Fibroblast of lung (primary cell): ENCODE data around the gene ITGA7. TPM values are rescaled to one million over a fixed set of nuclear protein-coding genes. Genes with fewer than 3 reads are reported as not detected.

Experiments
- DNase-seq, 2 donors: peaks; one replicate each; pipeline versions ENCODE4 v3.0.0 to v3.0.0-alpha.2; 2010; ENCODE audit warnings: low read depth in 2 of 2
- H2AFZ ChIP-seq: 2 replicates; pipeline ENCODE4 v1.5.1; 2012; ENCODE audit warnings: low read length, control low read depth, inconsistent platforms
- H3K27ac ChIP-seq: 2 replicates; pipeline ENCODE4 v1.5.1; 2011; ENCODE audit warnings: low read length, control low read depth; ENCODE audit not compliant: insufficient read depth
- H3K27me3 ChIP-seq: 2 replicates; pipeline ENCODE4 v1.5.1; 2011; ENCODE audit warnings: mild to moderate bottlenecking, low read length; ENCODE audit not compliant: control insufficient read depth, insufficient read depth
- H3K36me3 ChIP-seq: 2 replicates; pipeline ENCODE4 v1.5.1; 2011; ENCODE audit warnings: low read length; ENCODE audit not compliant: control insufficient read depth, insufficient read depth
- H3K4me1 ChIP-seq: 2 replicates; pipeline ENCODE4 v1.5.1; 2011; ENCODE audit warnings: low read length; ENCODE audit not compliant: control insufficient read depth, insufficient read depth; ENCODE audit errors: extremely low read depth
- H3K4me2 ChIP-seq: 2 replicates; pipeline ENCODE4 v1.5.1; 2011; ENCODE audit warnings: low read length, control low read depth; ENCODE audit not compliant: insufficient read depth; ENCODE audit errors: extremely low read depth
- H3K4me3 ChIP-seq, 4 experiments: fragments of 200-600 bp in 1 of 4; sonication (generic) in 1 of 4; replicated peaks in 1 of 4; 2 replicates each; pipeline ENCODE4 v1.5.1; 2011 to 2016; ENCODE audit warnings: low read length in 4 of 4, low read depth in 3 of 4, mild to moderate bottlenecking in 3 of 4, control low read depth in 2 of 4, inconsistent platforms in 1 of 4, mixed read lengths in 1 of 4; ENCODE audit not compliant: insufficient read depth in 1 of 4; ENCODE audit errors: control extremely low read depth in 1 of 4
- H3K79me2 ChIP-seq: 2 replicates; pipeline ENCODE4 v1.5.1; 2012; ENCODE audit warnings: mild to moderate bottlenecking, low read length, inconsistent platforms; ENCODE audit not compliant: control insufficient read depth, insufficient read depth
- H3K9ac ChIP-seq: 2 replicates; pipeline ENCODE4 v1.5.1; 2011; ENCODE audit warnings: mild to moderate bottlenecking, low read length, control low read depth; ENCODE audit not compliant: insufficient read depth
- H3K9me3 ChIP-seq: 2 replicates; pipeline ENCODE4 v1.5.1; 2012; ENCODE audit warnings: low read depth, low read length; ENCODE audit not compliant: control insufficient read depth, insufficient read depth
- H4K20me1 ChIP-seq: 2 replicates; pipeline ENCODE4 v1.5.1; 2011; ENCODE audit warnings: low read length; ENCODE audit not compliant: control insufficient read depth, insufficient read depth; ENCODE audit errors: extremely low read depth
- EZH2 ChIP-seq: IDR thresholded peaks from 2 replicates; pipeline ENCODE4 v1.5.1; 2012; ENCODE audit warnings: low read length, control low read depth, mild to moderate bottlenecking; ENCODE audit errors: missing control alignments
- polyA plus RNA-seq, 2 donors: library from polyadenylated mRNA; depleted of rRNA in 1 of 2; stranded (reverse) in 1 of 2; unstranded in 1 of 2; fragments of >200 nt; gene quantifications; 2 replicates each; pipeline ENCODE4 v1.2.1, GENCODE V29; 2011 to 2012; ENCODE audit warnings: missing spikeins in 1 of 2
- total RNA-seq: library from RNA; depleted of rRNA; stranded (reverse); fragments of >200 nt; gene quantifications from 2 replicates; pipeline ENCODE4 v1.2.1, GENCODE V29; 2014
- TF ChIP-seq, protein P1 (sequence below), 2 donors: IDR thresholded peaks in 1 of 2; conservative IDR thresholded peaks in 1 of 2; 1 replicate in 1 of 2; 2 replicates in 1 of 2; pipeline ENCODE4 v1.5.1; 2011 to 2012; ENCODE audit warnings: low read length in 2 of 2, control low read depth in 1 of 2, inconsistent platforms in 1 of 2, low read depth in 1 of 2, mild to moderate bottlenecking in 1 of 2

Gene ITGA7
- total and polyA plus RNA-seq, 2 donors (not counting 1 experiment from before 2014, with no cell fraction given), result 42.7 to 130 TPM

DNA sequence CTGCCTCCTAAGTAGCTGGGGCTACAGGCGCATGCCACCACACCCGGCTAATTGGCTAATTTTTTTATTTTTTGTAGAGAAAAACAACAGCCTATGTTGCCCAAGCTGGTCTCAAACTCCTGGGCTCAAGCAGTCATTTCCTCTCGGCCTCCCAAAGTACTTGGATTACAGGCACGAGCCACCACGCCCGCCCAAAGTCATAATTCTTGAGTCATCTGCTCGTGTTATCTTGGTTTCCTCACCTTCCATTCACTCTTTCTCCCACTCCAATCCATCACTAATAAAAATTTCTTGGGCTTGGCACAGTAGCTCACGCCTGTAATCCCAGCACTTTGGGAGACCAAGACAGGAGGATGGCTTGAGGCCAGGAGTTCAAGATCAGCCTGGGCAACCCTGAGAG lies 32.0 kb downstream of the ITGA7 start:
- Histone ChIP-seq H3K9ac (no peak overlapping the region), H3K4me1 (no peaks in the 10 kb centered on the region), H3K4me2 (no peak overlapping the region), H3K4me3 (no peak overlapping the region), H3K79me2 (no peaks in the 10 kb centered on the region), H2AFZ (no peak overlapping the region), H3K36me3 (no peaks in the 10 kb centered on the region), H3K9me3 (no peaks in the 10 kb centered on the region), H4K20me1 (no peaks in the 10 kb centered on the region), H3K27ac (no peak overlapping the region), H3K27me3 (no peaks in the 10 kb centered on the region)
- DNase-seq, result no peak
- TF ChIP-seq EZH2, result no peak
- TF ChIP-seq, protein P1, sequence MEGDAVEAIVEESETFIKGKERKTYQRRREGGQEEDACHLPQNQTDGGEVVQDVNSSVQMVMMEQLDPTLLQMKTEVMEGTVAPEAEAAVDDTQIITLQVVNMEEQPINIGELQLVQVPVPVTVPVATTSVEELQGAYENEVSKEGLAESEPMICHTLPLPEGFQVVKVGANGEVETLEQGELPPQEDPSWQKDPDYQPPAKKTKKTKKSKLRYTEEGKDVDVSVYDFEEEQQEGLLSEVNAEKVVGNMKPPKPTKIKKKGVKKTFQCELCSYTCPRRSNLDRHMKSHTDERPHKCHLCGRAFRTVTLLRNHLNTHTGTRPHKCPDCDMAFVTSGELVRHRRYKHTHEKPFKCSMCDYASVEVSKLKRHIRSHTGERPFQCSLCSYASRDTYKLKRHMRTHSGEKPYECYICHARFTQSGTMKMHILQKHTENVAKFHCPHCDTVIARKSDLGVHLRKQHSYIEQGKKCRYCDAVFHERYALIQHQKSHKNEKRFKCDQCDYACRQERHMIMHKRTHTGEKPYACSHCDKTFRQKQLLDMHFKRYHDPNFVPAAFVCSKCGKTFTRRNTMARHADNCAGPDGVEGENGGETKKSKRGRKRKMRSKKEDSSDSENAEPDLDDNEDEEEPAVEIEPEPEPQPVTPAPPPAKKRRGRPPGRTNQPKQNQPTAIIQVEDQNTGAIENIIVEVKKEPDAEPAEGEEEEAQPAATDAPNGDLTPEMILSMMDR (conservative IDR thresholded peaks at IDR 0.05 in 1 of 2, IDR thresholded peaks at IDR 0.05 in 1 of 2; ENCODE audit: low read depth in 1 of 2, low read length in 2 of 2), result no peak

DNA sequence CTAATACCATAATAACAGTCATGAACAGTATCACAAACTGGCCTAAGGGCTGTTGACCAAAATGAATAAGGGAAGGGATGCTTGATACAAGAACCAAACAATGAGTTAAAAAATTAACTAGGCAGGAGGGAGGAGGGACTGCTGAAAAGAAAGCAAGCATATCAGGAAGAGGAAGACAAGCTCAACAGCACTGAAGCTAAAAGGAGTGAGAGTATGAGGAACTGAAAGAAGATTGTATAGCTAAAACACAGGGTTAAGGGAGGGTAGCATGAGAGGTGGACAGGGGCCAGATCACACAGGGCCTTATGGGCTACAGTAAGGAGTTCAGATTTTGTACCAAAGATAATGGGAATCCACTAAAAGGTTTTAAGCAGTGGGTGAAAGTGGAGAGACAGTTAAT lies 34.1 kb downstream of the ITGA7 start:
- H3K27ac ChIP-seq, result no peak overlapping the region
- H3K9ac ChIP-seq, result no peak overlapping the region
- H3K36me3 ChIP-seq, result no peaks in the 10 kb centered on the region
- no peaks in the 10 kb centered on the region for H3K27me3 ChIP-seq
- H3K9me3 ChIP-seq, result no peaks in the 10 kb centered on the region
- H4K20me1 ChIP-seq, result no peaks in the 10 kb centered on the region
- H3K4me2 ChIP-seq, result no peak overlapping the region
- TF ChIP-seq EZH2, result no peak
- TF ChIP-seq, protein P1 (conservative IDR thresholded peaks at IDR 0.05 in 1 of 2, IDR thresholded peaks at IDR 0.05 in 1 of 2; ENCODE audit: low read depth in 1 of 2, low read length in 2 of 2), result no peak
- H3K4me1 ChIP-seq, result no peaks in the 10 kb centered on the region
- H3K79me2 ChIP-seq, result no peaks in the 10 kb centered on the region
- no peak overlapping the region for H3K4me3 ChIP-seq
- no peak for DNase-seq
- no peak overlapping the region for H2AFZ ChIP-seq

DNA sequence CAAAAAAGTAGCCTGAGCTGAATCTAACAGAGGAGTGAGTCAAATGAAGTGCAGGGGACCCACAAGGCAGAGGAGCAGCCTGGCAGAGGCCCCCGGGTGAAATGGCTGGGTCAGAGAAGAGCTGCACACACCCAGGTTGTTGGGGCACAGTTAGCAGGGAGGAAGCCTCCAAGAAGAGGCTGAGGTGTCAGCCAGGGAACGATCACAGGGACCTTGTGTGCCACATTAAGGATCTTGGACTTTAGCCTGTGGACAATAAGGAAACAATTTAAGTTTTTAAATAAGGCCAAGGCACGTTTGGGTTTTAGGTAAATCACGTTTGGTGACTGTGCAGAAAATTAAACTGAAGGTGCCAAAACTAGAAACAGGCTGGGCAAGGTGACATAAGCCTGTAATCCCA lies 36.0 kb downstream of the ITGA7 start:
- H3K79me2 ChIP-seq, result no peaks in the 10 kb centered on the region
- H3K9me3 ChIP-seq, result no peaks in the 10 kb centered on the region
- no peaks in the 10 kb centered on the region for H3K4me1 ChIP-seq
- H2AFZ ChIP-seq, result no peak overlapping the region
- no peak overlapping the region for H3K4me2 ChIP-seq
- H3K27ac ChIP-seq, result no peak overlapping the region
- no peaks in the 10 kb centered on the region for H3K36me3 ChIP-seq
- no peak for DNase-seq
- H4K20me1 ChIP-seq, result no peaks in the 10 kb centered on the region
- TF ChIP-seq, protein P1 (conservative IDR thresholded peaks at IDR 0.05 in 1 of 2, IDR thresholded peaks at IDR 0.05 in 1 of 2; ENCODE audit: low read depth in 1 of 2, low read length in 2 of 2), result no peak
- TF ChIP-seq EZH2, result no peak
- no peak overlapping the region for H3K9ac ChIP-seq
- H3K27me3 ChIP-seq, result no peaks in the 10 kb centered on the region
- H3K4me3 ChIP-seq, result no peak overlapping the region
